NT2/D1 (cell line): Measurements from ENCODE around the gene BAD.

Experiments
- SUZ12 ChIP-seq: IDR thresholded peaks from 2 replicates; pipeline ENCODE4 v1.6.1; 2011; ENCODE audit not compliant: insufficient read length, insufficient read depth; ENCODE audit errors: extremely low read depth
- YY1 ChIP-seq: IDR thresholded peaks from 2 replicates; pipeline ENCODE4 v1.6.1; 2011; ENCODE audit not compliant: insufficient read length, insufficient read depth
- ZNF274 ChIP-seq: IDR thresholded peaks from 2 replicates; pipeline ENCODE4 v1.6.1; 2011; ENCODE audit warnings: mild to moderate bottlenecking, low read depth, low read length

GRCh38 chr11:64249563-64250414 lies 34.7 kb downstream of the BAD start:
- TF ChIP-seq YY1 (no peak), SUZ12 (no peak), ZNF274 (no peak)
